Lung (tissue), 12 donors: ENCODE results near the gene ERRFI1. TPM values are rescaled to one million over a fixed set of nuclear protein-coding genes. Genes with fewer than 3 reads are reported as not detected.

ENCODE experiments used
- ATAC-seq: fragments of 200-7000 bp; cut with Tn5 transposase; one replicate; pipeline ENCODE4 v1.9.1; 2020; ENCODE audit warnings: moderate number of reproducible peaks; ENCODE audit not compliant: insufficient read depth, low FRiP score
- DNase-seq, 3 donors: peaks; one replicate each; pipeline ENCODE4 v3.0.0-alpha.2; 2013 to 2017
- H3K27ac ChIP-seq, 2 donors: one replicate each; pipeline ENCODE4 v1.5.1; 2013; ENCODE audit warnings: mild to moderate bottlenecking in 2 of 2, moderate library complexity in 2 of 2, control low read depth in 1 of 2, inconsistent platforms in 1 of 2, low read depth in 1 of 2, low read length in 1 of 2
- H3K27me3 ChIP-seq, 3 donors: one replicate each; pipeline ENCODE4 v1.5.1; 2013; ENCODE audit warnings: low read length in 2 of 3; ENCODE audit not compliant: control insufficient read depth in 3 of 3, insufficient read depth in 3 of 3
- H3K36me3 ChIP-seq, 4 donors: one replicate each; pipeline ENCODE4 v1.5.1; 2013; ENCODE audit warnings: low read length in 4 of 4, mild to moderate bottlenecking in 1 of 4, moderate library complexity in 1 of 4; ENCODE audit not compliant: control insufficient read depth in 4 of 4, insufficient read depth in 4 of 4
- H3K4me1 ChIP-seq, 5 donors: one replicate each; pipeline ENCODE4 v1.5.1; 2013; ENCODE audit warnings: low read length in 5 of 5, mild to moderate bottlenecking in 2 of 5, moderate library complexity in 1 of 5; ENCODE audit not compliant: control insufficient read depth in 5 of 5, insufficient read depth in 5 of 5
- H3K4me3 ChIP-seq: one replicate; pipeline ENCODE4 v1.5.1; 2013; ENCODE audit warnings: mild to moderate bottlenecking, control low read depth, moderate library complexity
- H3K9ac ChIP-seq, 2 donors: one replicate each; pipeline ENCODE4 v1.5.1; 2013; ENCODE audit warnings: low read length in 2 of 2, control low read depth in 1 of 2; ENCODE audit not compliant: insufficient read depth in 1 of 2
- H3K9me3 ChIP-seq, 4 donors: one replicate each; pipeline ENCODE4 v1.5.1; 2013; ENCODE audit warnings: low read length in 3 of 4, mild to moderate bottlenecking in 1 of 4, moderate library complexity in 1 of 4; ENCODE audit not compliant: control insufficient read depth in 4 of 4, insufficient read depth in 3 of 4
- WGBS, 2 donors: extraction: QIAGEN DNeasy Blood & Tissue Kit; methylation state at CpG; one replicate each; pipeline ENCODE4 v1.1.7; 2013; 5-methylcytosine and 5-hydroxymethylcytosine counted together
- polyA plus RNA-seq, 2 donors: library from polyadenylated mRNA; stranded (reverse); fragments of 200-250 nt; gene quantifications; one replicate each; pipeline ENCODE4 v1.2.1, GENCODE V29; 2013
- total RNA-seq, 2 donors: library from RNA; depleted of rRNA in 1 of 2; stranded (reverse); fragments of >200 nt in 1 of 2; gene quantifications; one replicate each; pipeline ENCODE4 v1.2.1, GENCODE V29; 2014 to 2021
- TF ChIP-seq, protein P1 (sequence below): IDR thresholded peaks from 2 replicates; pipeline ENCODE4 v1.5.1; 2012; ENCODE audit warnings: mild to moderate bottlenecking; ENCODE audit errors: control extremely low read depth, extremely low read depth
- donor health status: control.
- donor health status: control.
- donor health status: Bipolar disorder and iron deficiency.
- donor health status: healthy.
- donor health status: DM: yes; HTN: yes; CAD: no.

Gene ERRFI1
- total and polyA plus RNA-seq, 4 donors = 26.5 to 89.2 (median 61.4) TPM

- DNase-seq = no peak
- Histone ChIP-seq H3K4me1 (peaks cover 0 to 15% (median 9%) of the 10 kb centered on the region in 5 donors), H3K36me3 (no peaks in the 10 kb centered on the region), H3K9me3 (no peaks in the 10 kb centered on the region), H3K27me3 (no peaks in the 10 kb centered on the region), H3K4me3 (no peak overlapping the region), H3K27ac (peak overlapping the region; percentile 87 to 88), H3K9ac (no peak overlapping the region)
- TF ChIP-seq, protein P1, sequence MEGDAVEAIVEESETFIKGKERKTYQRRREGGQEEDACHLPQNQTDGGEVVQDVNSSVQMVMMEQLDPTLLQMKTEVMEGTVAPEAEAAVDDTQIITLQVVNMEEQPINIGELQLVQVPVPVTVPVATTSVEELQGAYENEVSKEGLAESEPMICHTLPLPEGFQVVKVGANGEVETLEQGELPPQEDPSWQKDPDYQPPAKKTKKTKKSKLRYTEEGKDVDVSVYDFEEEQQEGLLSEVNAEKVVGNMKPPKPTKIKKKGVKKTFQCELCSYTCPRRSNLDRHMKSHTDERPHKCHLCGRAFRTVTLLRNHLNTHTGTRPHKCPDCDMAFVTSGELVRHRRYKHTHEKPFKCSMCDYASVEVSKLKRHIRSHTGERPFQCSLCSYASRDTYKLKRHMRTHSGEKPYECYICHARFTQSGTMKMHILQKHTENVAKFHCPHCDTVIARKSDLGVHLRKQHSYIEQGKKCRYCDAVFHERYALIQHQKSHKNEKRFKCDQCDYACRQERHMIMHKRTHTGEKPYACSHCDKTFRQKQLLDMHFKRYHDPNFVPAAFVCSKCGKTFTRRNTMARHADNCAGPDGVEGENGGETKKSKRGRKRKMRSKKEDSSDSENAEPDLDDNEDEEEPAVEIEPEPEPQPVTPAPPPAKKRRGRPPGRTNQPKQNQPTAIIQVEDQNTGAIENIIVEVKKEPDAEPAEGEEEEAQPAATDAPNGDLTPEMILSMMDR = no peak
- WGBS, 2 donors = 66 to 80% methylated on average over 18 of the region's 18 CpGs
- no peak for ATAC-seq
Observed at GRCh38 chr1:8004113-8004802, 21.9 kb downstream of the ERRFI1 start.

DNA sequence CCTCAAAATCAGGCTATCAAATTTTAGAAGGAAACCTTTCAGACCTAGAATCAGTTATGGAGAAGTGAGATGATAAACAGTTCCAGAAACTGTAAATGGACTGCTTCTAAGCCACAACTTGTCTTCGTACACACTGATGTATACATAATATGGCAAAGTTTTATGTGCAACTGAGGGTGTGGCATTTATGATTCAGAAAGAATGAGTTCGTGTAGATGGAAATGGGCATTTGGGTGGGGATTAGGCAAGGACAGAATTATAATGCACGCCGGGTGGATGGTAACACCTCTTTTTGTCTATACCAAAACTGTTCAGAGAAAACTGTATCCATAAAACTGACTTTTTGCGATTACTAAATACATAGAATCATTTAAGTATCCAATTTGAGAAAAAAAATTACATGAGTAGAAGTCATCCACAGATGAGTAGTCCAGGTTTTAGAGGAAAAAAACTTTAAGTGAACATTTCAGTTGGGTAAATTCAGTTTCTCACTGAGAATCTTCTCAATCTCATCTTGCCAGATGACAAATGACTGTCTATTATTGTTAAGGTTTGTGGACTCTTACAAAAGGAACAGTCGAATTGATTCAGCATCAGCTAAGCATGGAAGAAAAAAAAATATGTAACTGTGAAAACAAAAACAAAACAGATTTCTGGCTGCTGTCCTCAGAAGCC, 22.5 kb downstream of the ERRFI1 start:
- 86 to 92% methylated on average over 6 of the region's 6 CpGs for WGBS, 2 donors
- DNase-seq = no peak
- no peak overlapping the region for H3K4me3 ChIP-seq
- peaks cover 0 to under 1% (median 0%) of the 10 kb centered on the region in 4 donors for H3K36me3 ChIP-seq
- H3K4me1 ChIP-seq = peaks cover 0 to 15% (median 9%) of the 10 kb centered on the region in 5 donors
- TF ChIP-seq, protein P1 = no peak
- no peak for ATAC-seq
- H3K9me3 ChIP-seq = no peaks in the 10 kb centered on the region
- peak overlapping the region in 1 of 2 donors; percentile 88 for H3K27ac ChIP-seq
- no peak overlapping the region for H3K9ac ChIP-seq
- no peaks in the 10 kb centered on the region for H3K27me3 ChIP-seq

GRCh38 chr1:8002921-8003320, 23.2 kb downstream of the ERRFI1 start:
- Histone ChIP-seq H3K36me3 (peaks cover 0 to 1% (median 0%) of the 10 kb centered on the region in 4 donors), H3K27me3 (no peaks in the 10 kb centered on the region), H3K4me3 (no peak overlapping the region), H3K27ac (peak overlapping the region in 1 of 2 donors; percentile 37), H3K9me3 (no peaks in the 10 kb centered on the region), H3K4me1 (peaks cover 0 to 15% (median 9%) of the 10 kb centered on the region in 5 donors), H3K9ac (no peak overlapping the region)
- TF ChIP-seq, protein P1 = no peak
- ATAC-seq = no peak
- DNase-seq = no peak
- WGBS, 2 donors = 90 to 100% methylated on average over 4 of the region's 4 CpGs
